ENCODE measurements around the gene ERCC1. TPM values are rescaled to one million over a fixed set of nuclear protein-coding genes. Genes with fewer than 3 reads are reported as not detected.

Gene ERCC1
- total and polyA plus RNA-seq, 2 of the 13 experiments (the other 11 are each of a cell fraction or from before 2014, with no cell fraction given), result 40.0 to 66.4 TPM

GRCh38 chr19:45423589-45424190 lies at the start of gene ERCC1 (continued):
- TF ChIP-seq, protein P1, sequence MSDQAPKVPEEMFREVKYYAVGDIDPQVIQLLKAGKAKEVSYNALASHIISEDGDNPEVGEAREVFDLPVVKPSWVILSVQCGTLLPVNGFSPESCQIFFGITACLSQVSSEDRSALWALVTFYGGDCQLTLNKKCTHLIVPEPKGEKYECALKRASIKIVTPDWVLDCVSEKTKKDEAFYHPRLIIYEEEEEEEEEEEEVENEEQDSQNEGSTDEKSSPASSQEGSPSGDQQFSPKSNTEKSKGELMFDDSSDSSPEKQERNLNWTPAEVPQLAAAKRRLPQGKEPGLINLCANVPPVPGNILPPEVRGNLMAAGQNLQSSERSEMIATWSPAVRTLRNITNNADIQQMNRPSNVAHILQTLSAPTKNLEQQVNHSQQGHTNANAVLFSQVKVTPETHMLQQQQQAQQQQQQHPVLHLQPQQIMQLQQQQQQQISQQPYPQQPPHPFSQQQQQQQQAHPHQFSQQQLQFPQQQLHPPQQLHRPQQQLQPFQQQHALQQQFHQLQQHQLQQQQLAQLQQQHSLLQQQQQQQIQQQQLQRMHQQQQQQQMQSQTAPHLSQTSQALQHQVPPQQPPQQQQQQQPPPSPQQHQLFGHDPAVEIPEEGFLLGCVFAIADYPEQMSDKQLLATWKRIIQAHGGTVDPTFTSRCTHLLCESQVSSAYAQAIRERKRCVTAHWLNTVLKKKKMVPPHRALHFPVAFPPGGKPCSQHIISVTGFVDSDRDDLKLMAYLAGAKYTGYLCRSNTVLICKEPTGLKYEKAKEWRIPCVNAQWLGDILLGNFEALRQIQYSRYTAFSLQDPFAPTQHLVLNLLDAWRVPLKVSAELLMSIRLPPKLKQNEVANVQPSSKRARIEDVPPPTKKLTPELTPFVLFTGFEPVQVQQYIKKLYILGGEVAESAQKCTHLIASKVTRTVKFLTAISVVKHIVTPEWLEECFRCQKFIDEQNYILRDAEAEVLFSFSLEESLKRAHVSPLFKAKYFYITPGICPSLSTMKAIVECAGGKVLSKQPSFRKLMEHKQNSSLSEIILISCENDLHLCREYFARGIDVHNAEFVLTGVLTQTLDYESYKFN (CRISPR knock-in tag; conservative IDR thresholded peaks at IDR 0.05), result peak; percentile 69
- TF ChIP-seq ZFP41 (CRISPR knock-in tag; IDR thresholded peaks at IDR 0.05; ENCODE audit: borderline replicate concordance) (peak; percentile 67; the same call in 1 of the 2 replicates), HIVEP1 (CRISPR knock-in tag; IDR thresholded peaks at IDR 0.05) (peak; percentile 82), SALL1 (CRISPR knock-in tag; IDR thresholded peaks at IDR 0.05) (peak; percentile 82), SAP130 (CRISPR knock-in tag; IDR thresholded peaks at IDR 0.05; ENCODE audit: low read depth) (peak; percentile 77), KLF15 (CRISPR knock-in tag; IDR thresholded peaks at IDR 0.05; ENCODE audit: borderline replicate concordance) (0 out of 2 replicates have a peak, but pooled peaks have one; percentile 9), HNF4G (IDR thresholded peaks at IDR 0.05; ENCODE audit: borderline replicate concordance, low read depth, low read length) (no peak), HNF4G (CRISPR knock-in tag; IDR thresholded peaks at IDR 0.05; ENCODE audit: borderline replicate concordance, low read depth) (peak; percentile 56; the same call in 1 of the 2 replicates), ZNF816 (CRISPR knock-in tag; IDR thresholded peaks at IDR 0.05; ENCODE audit: borderline replicate concordance) (no peak; the same call in 1 of the 2 replicates), ZNF543 (CRISPR knock-in tag; IDR thresholded peaks at IDR 0.05) (peak; percentile 87; the same call in 1 of the 2 replicates), KDM5B (CRISPR knock-in tag; IDR thresholded peaks at IDR 0.05; ENCODE audit: borderline replicate concordance) (peak; percentile 97), ZBTB26 (CRISPR knock-in tag; IDR thresholded peaks at IDR 0.05; ENCODE audit: borderline replicate concordance) (peak; percentile 25; the same call in 1 of the 2 replicates), ZNF589 (CRISPR knock-in tag; conservative IDR thresholded peaks at IDR 0.05) (peak; percentile 18; the same call in 1 of the 2 replicates), BCL6 (CRISPR knock-in tag; IDR thresholded peaks at IDR 0.05) (peak; percentile 63), IRF2 (CRISPR knock-in tag; IDR thresholded peaks at IDR 0.05) (peak; percentile 56), ZNF512 (CRISPR knock-in tag; IDR thresholded peaks at IDR 0.05) (no peak), POLR2G (IDR thresholded peaks at IDR 0.05; ENCODE audit: low read depth, low read length) (peak; percentile 92), PAX8 (CRISPR knock-in tag; IDR thresholded peaks at IDR 0.05; ENCODE audit: borderline replicate concordance) (no peak)
- TF ChIP-seq, protein P2, sequence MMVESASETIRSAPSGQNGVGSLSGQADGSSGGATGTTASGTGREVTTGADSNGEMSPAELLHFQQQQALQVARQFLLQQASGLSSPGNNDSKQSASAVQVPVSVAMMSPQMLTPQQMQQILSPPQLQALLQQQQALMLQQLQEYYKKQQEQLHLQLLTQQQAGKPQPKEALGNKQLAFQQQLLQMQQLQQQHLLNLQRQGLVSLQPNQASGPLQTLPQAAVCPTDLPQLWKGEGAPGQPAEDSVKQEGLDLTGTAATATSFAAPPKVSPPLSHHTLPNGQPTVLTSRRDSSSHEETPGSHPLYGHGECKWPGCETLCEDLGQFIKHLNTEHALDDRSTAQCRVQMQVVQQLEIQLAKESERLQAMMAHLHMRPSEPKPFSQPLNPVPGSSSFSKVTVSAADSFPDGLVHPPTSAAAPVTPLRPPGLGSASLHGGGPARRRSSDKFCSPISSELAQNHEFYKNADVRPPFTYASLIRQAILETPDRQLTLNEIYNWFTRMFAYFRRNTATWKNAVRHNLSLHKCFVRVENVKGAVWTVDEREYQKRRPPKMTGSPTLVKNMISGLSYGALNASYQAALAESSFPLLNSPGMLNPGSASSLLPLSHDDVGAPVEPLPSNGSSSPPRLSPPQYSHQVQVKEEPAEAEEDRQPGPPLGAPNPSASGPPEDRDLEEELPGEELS (CRISPR knock-in tag; IDR thresholded peaks at IDR 0.05), result peak; percentile 6; the same call in 1 of the 2 replicates
